HG02943 (cell line): ENCODE data around the gene SPTLC2.

ENCODE experiments used
- ATAC-seq: cut with Tn5 transposase; IDR thresholded peaks from one replicate; pipeline ENCODE4 v1.9.1; 2021; ENCODE audit warnings: mild to moderate bottlenecking, low read depth, moderate library complexity; ENCODE audit not compliant: unreplicated experiment

SPTLC2 gene

GRCh38 chr14:77590845-77591485, 25.5 kb downstream of the SPTLC2 start:
- ATAC-seq = no peak

DNA sequence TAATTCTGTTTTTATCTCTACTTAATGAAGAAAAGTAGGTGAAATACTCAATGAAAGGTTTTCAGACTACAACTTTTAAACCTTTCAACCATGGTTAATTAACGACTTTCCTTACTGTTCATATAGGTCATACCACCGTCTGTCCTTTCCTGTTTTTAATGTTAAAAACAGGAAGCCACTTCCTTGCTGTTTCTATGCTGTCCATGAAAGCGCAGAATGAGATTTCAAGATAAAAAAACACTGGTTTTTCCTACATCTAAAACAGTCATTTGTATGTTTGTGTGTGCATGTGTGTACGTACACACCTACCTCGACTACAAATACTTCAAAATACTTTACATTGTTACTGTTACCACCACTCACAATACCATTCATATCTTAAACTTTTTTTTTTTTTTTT, 27.3 kb downstream of the SPTLC2 start:
- ATAC-seq = no peak

GRCh38 chr14:77588411-77589025, 27.9 kb downstream of the SPTLC2 start:
- ATAC-seq = peak; percentile 75

- no peak for ATAC-seq
These were observed 31.1 kb downstream of the SPTLC2 start for GRCh38 chr14:77585385-77585784.

DNA sequence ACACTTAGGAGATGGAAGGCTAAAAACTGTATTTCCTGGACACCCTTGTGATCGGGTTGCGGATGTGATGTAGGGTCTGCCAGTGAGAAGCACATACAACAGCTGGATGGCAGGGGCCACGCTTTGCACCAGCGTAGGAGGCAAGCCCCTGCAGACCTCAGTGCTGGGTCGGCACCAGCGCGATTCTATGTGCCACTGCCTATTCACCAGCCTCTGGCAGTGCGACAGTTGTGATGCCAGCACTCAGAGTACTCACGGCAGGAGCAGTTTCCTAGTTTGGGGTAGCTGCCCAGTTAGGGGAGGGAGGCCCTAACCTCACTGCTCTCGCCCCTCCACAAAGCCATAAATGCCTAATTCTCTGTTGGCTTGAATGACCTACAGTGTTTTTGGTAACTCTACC, 31.6 kb downstream of the SPTLC2 start:
- ATAC-seq = no peak

DNA sequence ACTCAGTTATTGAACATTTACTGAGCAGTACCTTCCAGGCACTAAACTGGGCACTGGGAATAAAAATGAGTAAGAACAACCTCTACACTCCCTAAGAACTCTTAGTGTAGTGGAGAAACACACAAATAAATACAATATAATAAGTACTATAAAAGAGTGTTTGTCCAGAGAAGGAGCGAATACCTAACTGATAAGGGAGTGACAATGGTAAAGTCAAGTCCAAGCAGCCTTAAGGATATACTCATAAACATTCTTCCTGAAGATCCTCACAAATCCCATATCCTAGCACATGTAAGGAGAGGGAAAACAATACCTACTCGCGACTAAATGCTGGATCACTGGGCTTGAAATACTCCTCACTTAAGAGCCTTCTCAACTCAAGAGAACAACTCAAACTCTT, 32.8 kb downstream of the SPTLC2 start:
- ATAC-seq = no peak

DNA sequence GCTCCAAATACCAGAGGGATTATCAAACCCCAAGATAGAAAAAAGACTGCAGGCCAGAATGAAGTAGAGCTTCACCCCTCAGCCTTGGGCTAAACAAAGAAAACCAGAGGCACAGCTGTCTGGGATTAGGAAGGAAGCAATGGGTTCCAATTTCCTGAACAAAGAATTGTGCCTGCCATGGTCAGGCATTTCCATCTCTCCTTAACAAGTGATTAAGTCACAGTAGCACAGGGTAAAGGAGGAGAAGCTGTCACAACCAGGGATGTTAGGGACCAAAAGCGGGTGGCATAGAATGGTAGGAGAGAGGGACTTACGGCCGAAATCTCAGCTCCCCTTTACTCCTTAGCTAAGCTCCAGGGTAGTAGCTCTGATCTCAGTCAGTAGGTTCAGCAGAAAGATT, 33.9 kb downstream of the SPTLC2 start:
- ATAC-seq = no peak

GRCh38 chr14:77580964-77581505, 35.4 kb downstream of the SPTLC2 start:
- ATAC-seq = peak; percentile 67

GRCh38 chr14:77580477-77580876, 36.0 kb downstream of the SPTLC2 start:
- no peak for ATAC-seq

DNA sequence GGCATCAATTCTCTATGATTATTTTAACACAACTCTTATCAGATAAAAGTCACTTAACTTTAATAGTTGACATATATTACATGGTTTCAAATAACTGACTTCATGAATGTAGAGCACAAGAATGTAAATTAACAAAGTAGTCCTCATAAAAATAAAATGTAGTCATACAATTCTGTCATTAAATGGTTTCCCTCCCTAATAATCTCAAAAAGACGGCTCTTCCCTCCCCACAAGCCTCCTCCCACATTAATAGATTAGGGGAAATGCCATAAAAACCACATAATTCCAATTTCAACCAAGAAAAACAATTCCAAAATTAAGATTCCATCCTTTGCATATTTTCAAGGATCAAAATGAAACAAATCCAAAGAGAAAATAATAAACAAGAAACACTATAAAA, 36.7 kb downstream of the SPTLC2 start:
- no peak for ATAC-seq

GRCh38 chr14:77579065-77579464, 37.4 kb downstream of the SPTLC2 start:
- ATAC-seq = no peak

DNA sequence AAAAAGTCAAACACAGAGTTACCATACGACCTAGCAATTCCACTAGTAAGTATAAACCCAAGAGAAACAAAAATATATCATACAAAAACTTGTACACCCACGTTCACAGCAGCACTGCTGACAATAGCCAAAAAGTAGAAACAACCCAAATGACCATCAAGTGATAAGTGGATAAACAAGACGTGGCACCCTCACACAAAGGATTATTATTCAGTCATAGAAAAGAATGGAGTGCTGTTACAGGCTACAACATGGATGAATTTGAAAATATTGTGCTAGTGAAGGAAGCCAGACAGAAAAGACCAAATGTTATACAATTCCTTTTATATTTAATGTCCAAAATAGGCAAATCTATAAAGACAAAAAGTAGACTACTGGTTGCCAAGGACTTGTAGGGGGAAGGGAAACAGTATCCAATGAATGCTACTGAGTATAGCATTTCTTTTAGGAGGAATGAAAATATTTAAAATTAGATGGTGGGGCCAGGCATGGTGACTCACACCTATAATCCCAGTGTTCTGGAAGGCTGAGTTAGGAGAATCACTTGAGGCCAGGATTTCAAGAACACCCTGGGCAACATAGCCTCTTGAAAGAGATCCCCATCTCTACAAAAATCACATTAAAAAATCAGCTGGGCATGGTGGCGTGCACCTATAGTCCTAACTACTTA, 41.9 kb downstream of the SPTLC2 start:
- ATAC-seq = no peak

- ATAC-seq = no peak
These were observed 42.5 kb downstream of the SPTLC2 start for GRCh38 chr14:77573964-77574363.

DNA sequence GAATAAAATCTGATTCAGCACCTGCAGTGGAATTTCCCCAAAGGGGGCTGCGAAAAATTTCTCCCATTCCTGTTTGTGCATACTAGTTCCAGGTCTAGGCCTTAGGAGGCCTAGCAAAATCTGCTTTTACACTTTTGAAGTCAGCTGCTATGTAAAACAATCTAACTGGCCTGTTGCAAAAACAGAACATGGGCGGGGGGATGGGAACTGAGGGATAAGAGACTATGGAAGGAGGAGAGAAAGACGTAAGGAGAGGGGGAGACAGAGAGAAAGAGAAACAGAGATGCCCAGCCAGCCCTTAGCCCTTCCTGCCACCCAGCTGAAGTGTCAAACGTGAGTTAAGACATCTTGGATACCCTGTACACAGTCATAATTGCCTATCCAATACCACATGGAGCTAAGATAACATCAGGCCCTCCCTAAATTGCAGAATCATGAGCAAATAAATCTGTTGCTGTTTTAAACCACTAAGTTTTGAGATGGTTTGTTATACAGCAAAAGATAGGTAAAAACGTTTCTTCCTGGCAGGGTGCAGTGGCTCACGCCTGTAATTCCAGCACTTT, 45.6 kb downstream of the SPTLC2 start:
- no peak for ATAC-seq

- ATAC-seq = no peak
These were observed 50.5 kb downstream of the SPTLC2 start for GRCh38 chr14:77565994-77566305.

GRCh38 chr14:77565289-77565993, 51.0 kb downstream of the SPTLC2 start:
- no peak for ATAC-seq

- ATAC-seq = no peak
These were observed 53.8 kb downstream of the SPTLC2 start for GRCh38 chr14:77562681-77563080.

DNA sequence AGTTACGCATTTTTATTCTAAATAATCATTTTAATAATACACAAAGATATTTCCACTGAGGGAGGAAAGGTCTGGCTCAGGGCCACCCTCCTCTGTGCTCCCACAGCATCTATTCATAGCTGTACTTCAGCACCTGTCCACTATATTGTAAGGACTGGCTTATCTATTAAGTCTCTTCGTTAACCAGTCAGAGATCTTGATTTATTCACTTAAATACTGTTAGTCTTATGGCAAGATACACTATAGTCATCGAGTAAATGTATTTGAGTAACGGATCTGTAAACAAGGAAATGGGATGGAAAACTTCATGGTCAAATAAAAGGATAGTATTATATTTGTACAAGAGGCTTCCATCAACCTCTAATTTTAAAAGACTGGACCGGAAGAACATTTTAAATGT, 54.6 kb downstream of the SPTLC2 start:
- no peak for ATAC-seq

DNA sequence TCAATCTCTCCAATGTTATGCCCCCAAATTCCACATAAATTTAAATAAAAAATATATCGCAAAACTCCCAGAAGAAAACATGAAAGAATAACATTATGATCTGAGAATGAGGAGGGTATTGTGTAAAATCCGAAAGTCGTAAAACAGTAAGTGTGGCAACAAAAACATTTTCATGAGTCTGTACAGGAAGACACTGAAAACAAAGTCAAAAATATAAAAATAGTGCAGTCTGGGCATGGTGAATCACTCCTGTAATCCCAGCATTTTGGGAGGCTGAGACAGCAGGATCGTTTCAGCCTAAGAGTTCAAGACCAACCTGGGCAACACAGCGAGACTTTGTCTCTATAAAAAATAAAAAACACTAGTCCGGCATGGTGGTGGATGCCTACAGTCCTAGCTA, 57.1 kb downstream of the SPTLC2 start:
- ATAC-seq = no peak

GRCh38 chr14:77557391-77557790, 59.0 kb downstream of the SPTLC2 start:
- ATAC-seq = no peak

DNA sequence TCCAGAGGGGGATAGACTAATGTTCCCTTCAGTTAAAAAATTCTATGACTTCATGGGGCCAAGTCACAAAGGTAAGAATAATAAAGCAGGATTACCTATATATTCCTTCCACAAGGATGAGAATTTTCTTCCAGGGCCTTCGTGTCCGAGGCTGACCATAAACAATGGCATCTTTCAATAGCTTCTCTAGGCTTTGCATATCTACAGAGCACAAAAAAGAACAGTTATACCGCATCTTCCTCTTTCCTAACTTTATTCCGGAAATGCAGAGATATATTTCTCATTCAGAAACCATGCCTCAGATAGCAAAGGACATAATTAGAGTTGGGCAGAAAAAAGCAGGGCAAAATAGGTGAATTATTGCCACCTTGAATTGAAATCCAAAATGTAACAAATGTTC, 59.5 kb downstream of the SPTLC2 start:
- ATAC-seq = no peak
